GM10847 (cell line): Measurements from ENCODE around the gene CASK.

Experiments used
- POLR2A ChIP-seq: IDR thresholded peaks from 2 replicates; pipeline ENCODE4 v1.6.1; 2011; ENCODE audit not compliant: insufficient read length; ENCODE audit errors: extremely low read depth

The CASK gene

GRCh38 chrX:41733939-41734338 is 189.4 kb downstream of the CASK start:
- no peak for TF ChIP-seq POLR2A

GRCh38 chrX:41732260-41732659 is 191.1 kb downstream of the CASK start:
- no peak for TF ChIP-seq POLR2A

- TF ChIP-seq POLR2A, result no peak
These were observed 193.3 kb downstream of the CASK start for GRCh38 chrX:41730081-41730480.

- no peak for TF ChIP-seq POLR2A
These were observed 195.2 kb downstream of the CASK start for GRCh38 chrX:41728125-41728524.

GRCh38 chrX:41723826-41724225 is 199.5 kb downstream of the CASK start, which contains the start of gene GPR82:
TSS of gene GPR82 (plus strand) at chrX:41724181. CDS start at chrX:41727027, 2,846 bp downstream.
- no peak for TF ChIP-seq POLR2A

GRCh38 chrX:41722816-41723618 is 200.3 kb downstream of the CASK start:
- no peak for TF ChIP-seq POLR2A

GRCh38 chrX:41722214-41722613 is 201.1 kb downstream of the CASK start:
- TF ChIP-seq POLR2A, result no peak

- TF ChIP-seq POLR2A, result no peak
These were observed 201.8 kb downstream of the CASK start for GRCh38 chrX:41721590-41721989.

GRCh38 chrX:41720125-41720779 is 203.1 kb downstream of the CASK start:
- no peak for TF ChIP-seq POLR2A

- no peak for TF ChIP-seq POLR2A
These were observed 204.7 kb downstream of the CASK start for GRCh38 chrX:41718481-41719235.

GRCh38 chrX:41716767-41717473 is 206.4 kb downstream of the CASK start:
- no peak for TF ChIP-seq POLR2A

GRCh38 chrX:41716222-41716621 is 207.1 kb downstream of the CASK start:
- no peak for TF ChIP-seq POLR2A

GRCh38 chrX:41711021-41711667 is 212.2 kb downstream of the CASK start:
- no peak for TF ChIP-seq POLR2A

- TF ChIP-seq POLR2A, result no peak
These were observed 214.9 kb downstream of the CASK start for GRCh38 chrX:41708486-41708885.

GRCh38 chrX:41707218-41707617 is 216.1 kb downstream of the CASK start:
- TF ChIP-seq POLR2A, result no peak
